Activated CD8-positive, alpha-beta memory T cell treated with anti-CD3 and anti-CD28 coated beads for 1 hour (primary cell): Measurements from ENCODE around the gene SLC43A2.
A peak's percentile ranks its signal among the peaks of the same experiment; 100 is the strongest.
"Not testable (repeated sequence)": the region's sequence is repeated elsewhere in the genome, so short reads cannot be mapped to it uniquely, and the experiment has no call there.

Experiments used
- DNase-seq, 2 donors: peaks; one replicate each; pipeline ENCODE4 v3.0.0-alpha.2; 2020; ENCODE audit warnings: low read depth in 1 of 2; ENCODE audit errors: extremely low read depth in 1 of 2

Gene SLC43A2

DNA sequence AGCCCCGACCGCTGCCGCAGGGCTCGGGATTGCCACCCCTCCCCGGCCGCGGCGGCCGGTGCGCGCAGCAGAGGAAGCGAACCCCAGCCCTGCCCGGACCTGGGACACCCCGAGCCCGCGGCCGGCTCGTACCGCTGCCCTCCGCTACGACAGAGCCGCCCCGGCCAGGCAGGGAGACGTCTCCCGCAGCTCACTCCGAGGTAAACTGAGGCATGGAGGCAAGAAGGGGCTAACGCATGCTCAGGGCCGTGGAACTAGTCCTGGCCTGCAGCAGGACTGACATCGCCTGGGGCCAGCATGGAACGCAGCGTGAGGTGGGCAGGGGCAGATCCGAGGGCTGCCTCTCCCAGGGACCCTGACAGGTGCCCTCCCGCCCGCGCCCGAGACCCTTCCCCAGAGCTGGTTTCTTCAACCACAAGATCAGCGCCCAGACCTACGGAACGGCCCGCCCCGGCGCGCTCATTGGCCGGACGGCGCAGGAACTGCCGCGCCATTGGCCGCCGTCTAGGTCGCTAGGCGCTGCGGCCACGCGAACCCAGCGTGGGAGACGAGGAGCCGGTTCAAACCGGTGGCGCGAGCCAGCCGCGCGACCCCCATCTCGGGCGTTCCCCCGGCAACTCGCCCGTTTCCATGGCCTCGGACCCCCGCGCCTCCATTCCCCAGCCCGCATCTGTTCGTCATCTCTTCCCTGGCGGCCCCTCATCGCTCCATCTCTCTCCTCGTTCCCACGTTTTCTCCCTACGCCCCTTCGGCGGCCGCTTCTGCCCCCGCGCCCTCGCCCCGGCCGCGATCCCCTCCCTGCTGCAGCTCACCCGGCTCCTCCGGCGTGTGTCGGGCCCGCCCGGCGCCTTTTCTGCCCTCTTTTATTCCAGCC lies at the start of gene SLC43A2:
Gene SLC43A2, minus strand, starts transcription at position 853 of the 874 bp plus-strand sequence. CDS start 960 bp downstream, outside the sequence.
- DNase-seq = peak in 1 of 2 donors; percentile 64

DNA sequence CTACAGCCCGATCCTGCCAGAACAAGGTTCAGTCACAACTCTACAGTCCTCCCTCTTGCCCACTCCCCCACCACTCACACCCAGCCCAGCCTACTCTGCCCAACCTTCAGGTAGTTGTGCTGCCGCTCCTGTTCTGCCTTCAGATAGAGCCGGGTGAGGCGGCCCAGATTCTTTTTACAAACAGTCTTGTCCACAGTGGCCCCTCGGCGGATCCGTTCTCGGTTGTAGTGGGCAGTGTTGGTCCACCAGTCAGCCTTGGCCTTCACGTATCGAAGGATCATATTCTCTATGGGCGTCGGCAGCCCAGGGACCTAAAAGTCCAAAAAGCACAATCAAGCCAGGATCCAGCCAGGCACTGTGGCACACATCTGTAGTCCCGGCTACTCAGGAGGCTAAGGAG lies 47.8 kb upstream of the SLC43A2 start:
- no peak for DNase-seq

DNA sequence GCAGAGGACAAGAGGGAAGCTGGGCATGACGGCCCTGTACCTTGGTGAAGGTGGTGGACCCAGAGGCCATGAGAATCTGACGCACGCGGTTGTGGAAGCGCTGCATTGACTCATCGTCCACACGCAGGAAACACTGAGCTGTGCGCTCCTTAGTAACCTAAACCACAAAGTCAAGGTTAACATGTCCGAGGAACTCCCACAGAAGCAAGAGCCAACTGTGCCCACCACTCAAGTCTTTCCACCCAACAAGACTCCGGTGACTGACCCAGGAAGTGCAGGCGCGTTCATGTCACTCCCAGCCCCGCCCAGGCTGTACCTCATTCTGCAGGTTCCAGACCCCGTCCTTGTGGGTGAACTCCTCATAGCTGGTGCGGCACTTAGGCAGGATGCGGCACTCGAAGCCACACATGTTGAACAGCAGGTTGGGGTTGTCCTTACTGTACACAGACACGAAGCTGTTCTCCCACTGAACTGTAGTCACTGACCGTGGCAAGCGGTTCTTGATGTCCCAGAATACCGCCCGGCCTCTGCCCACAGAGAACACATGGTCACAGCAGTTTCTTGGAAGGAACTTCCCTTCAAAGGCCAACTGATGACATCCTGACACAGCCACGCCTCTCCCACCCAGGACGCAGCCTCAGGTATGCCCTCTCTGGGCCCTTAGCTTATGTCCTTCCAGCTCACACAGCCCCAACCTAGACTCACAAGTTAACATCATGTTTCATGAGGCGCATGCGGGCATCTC lies 44.6 kb upstream of the SLC43A2 start:
- no peak for DNase-seq

GRCh38 chr17:1663934-1664333 lies 35.3 kb upstream of the SLC43A2 start:
- DNase-seq = not testable (repeated sequence)

DNA sequence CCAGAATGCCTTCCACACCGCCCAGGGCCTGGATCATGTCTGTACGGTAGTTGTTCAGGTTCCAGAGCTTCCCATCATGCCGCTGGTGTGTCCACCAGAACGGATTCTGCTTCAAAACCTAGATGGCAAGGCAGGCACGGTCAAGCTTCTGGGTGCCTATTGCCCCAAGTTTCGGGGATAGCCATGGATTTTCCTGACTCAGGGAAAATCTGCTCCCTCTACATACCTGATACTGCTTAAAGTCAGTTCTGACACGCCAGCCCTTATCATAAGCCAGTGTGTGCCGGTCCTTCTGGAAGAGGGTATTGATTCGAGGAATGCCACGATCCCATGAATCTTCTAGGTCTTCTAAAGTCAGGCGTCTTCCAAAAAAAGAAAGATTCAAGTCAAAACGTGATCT lies 32.4 kb upstream of the SLC43A2 start:
- no peak for DNase-seq

GRCh38 chr17:1658100-1658499 lies 29.5 kb upstream of the SLC43A2 start:
- DNase-seq = no peak

DNA sequence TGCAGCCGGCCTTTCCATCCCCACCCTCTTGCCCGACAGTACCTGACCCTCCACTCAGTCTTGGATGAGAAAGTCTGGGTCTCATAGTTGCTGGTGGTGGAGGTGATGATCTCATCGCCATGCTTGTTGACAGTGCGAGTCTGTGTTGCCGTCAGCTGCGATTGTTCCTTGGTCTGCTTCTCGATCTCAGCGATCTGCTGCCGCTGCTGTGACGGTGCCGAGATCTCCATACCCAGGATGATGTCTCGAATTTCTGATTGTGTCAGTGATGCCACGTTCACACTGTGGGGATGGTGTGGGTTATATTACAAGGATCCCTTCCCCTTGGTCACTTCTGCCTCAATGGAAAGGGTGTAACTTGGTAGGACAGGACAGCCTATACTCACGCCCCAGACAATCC lies 25.1 kb upstream of the SLC43A2 start:
- DNase-seq = no peak

DNA sequence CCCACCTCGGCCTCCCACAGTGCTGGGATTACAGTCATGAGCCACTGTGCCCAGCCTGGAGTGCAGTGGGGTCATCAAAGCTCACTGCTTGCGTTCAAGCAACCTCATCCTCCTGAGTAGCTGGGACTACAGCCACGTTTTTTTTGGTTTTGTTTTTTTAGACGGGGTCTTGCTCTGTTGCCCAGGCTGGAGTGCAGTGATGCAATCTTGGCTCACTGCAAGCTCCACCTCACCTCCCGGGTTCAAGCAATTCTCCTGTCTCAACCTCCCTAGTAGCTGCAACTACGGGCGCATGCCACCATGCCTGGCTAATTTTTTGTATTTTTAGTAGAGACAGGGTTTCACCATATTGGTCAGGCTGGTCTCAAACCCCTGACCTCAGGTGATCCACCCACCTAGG lies 24.2 kb upstream of the SLC43A2 start:
- DNase-seq = not testable (repeated sequence)

DNA sequence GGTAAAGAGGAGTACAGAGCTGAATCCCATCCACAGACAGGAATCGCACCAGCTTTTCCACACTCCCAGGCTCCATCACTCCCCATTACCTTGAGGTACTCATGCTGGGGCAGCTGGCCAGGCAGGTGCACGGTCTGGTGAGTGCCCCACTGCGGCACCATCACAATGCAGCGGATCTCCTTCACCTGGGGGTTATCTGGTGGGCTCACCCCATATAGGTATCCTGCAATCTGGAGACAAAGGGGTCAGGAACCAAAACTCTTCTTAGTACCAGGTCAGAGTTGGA lies 22.9 kb upstream of the SLC43A2 start:
- no peak for DNase-seq

- DNase-seq = no peak
Observed at GRCh38 chr17:1650731-1651558, 22.3 kb upstream of the SLC43A2 start.

GRCh38 chr17:1649844-1650501 lies 21.3 kb upstream of the SLC43A2 start, which contains the start of gene RILP:
RILP (minus strand) TSS chr17:1649866; CDS start chr17:1649804, 62 bp downstream.
- DNase-seq = no peak

GRCh38 chr17:1648963-1649843 lies 20.6 kb upstream of the SLC43A2 start:
- DNase-seq = peak; percentile 83 to 92

GRCh38 chr17:1648173-1648962 lies 19.7 kb upstream of the SLC43A2 start:
- no peak for DNase-seq

- DNase-seq = no peak
Observed at GRCh38 chr17:1647802-1648171, 19.2 kb upstream of the SLC43A2 start.

DNA sequence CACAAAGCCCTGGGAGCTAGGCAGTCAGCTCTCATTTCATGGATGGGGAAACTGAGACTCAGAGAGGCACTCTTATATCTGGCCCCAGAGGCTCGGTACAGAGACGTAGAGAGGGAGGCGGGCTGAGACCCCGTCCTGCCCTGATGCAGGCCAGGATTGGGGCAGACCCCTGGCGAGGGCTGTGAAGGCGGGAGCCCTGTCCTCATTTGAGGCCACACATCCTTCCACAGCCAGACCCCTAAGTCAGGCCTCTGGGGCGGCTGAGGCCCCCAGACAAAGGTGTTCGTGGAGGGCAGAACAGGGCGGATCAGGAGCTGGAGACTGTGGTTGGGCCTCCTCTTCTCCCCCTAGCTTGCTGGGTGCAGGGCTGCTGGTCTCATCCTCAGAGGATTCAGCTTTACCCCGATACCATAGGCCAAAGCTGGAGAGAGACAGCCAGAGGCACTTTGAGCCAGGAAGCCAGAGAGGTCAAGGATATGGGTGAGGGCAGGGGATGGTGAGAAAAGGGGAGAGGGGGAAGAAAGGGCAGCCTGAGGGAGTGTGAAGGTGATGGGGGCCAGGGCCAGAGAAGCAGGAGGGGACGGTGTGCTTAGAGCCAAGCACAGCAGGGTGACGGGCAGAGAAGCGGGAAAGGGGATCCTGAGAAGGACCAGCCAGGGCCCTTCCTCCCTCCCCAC lies 17.7 kb upstream of the SLC43A2 start:
- DNase-seq = no peak

GRCh38 chr17:1645207-1646171 lies 16.9 kb upstream of the SLC43A2 start, which contains the start of gene SCARF1:
SCARF1 (minus strand) TSS chr17:1645732; CDS start chr17:1645697, 35 bp downstream.
- DNase-seq = no peak
